Neutrophil (primary cell): Measurements from ENCODE around the gene FUOM.

Source experiments
- H3K27ac ChIP-seq: fragments of 200-600 bp; sonication (generic); 2 replicates; pipeline ENCODE4 v1.5.1; 2016; ENCODE audit warnings: mild to moderate bottlenecking, moderate library complexity
- H3K27me3 ChIP-seq: fragments of 200-600 bp; sonication (generic); 2 replicates; pipeline ENCODE4 v1.6.0; 2016; ENCODE audit warnings: mild to moderate bottlenecking
- H3K36me3 ChIP-seq: fragments of 200-600 bp; sonication (generic); 2 replicates; pipeline ENCODE4 v1.5.1; 2017
- H3K4me1 ChIP-seq, 2 experiments: fragments of 200-600 bp in 1 of 2; sonication (generic) in 1 of 2; 1 replicate in 1 of 2; 2 replicates in 1 of 2; pipeline versions ENCODE4 v1.5.1 to v1.6.1; 2013 to 2016; ENCODE audit warnings: low read depth in 1 of 2, low read length in 1 of 2, mild to moderate bottlenecking in 1 of 2, moderate library complexity in 1 of 2; ENCODE audit not compliant: control insufficient read depth in 1 of 2, insufficient read depth in 1 of 2
- H3K4me3 ChIP-seq, 2 experiments: fragments of 200-600 bp in 1 of 2; sonication (generic) in 1 of 2; 1 replicate in 1 of 2; 2 replicates in 1 of 2; pipeline ENCODE4 v1.5.1; 2013 to 2016; ENCODE audit warnings: low read depth in 1 of 2, low read length in 1 of 2, mild to moderate bottlenecking in 1 of 2, moderate library complexity in 1 of 2
- H3K9me3 ChIP-seq: fragments of 200-600 bp; sonication (generic); 2 replicates; pipeline ENCODE4 v1.5.1; 2016
- TF ChIP-seq, protein P1 (sequence below): fragments of 200-600 bp; sonication (generic); IDR thresholded peaks from 2 replicates; pipeline ENCODE4 v1.5.1; 2016; ENCODE audit warnings: antibody characterized with exemption

FUOM gene

DNA sequence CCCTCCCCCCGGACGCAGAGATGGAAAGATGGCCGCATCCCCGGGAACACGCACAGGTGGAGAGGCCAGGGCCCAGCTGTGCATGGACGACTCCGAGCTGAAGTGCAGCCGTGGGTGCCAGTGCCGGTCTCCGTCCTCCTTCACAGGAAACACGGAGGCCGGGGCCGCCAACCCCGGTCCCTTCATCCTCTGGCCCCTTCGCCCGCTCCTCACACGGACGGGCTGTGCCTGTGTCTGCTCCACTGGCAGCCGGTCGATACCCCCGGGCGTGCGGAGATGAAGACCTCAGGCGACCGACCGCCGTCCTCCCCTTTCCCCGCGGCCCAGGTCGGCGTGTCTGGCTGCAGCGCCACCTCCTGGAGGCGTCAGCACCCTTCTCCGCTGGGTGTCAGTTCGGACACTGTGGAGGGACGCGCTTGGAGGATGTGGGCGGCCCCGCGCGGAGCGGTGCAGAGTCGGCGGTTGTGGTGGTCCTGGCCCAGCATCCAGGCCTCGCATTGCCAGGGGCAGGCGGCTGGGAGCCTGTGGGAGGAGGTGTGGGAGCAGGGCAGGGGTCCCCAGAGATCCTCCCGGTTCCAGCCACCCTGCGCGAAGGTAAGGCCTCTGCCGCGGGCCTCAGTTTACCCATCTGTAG is 39.2 kb downstream of the FUOM start:
- no peaks in the 10 kb centered on the region for H3K9me3 ChIP-seq
- H3K4me1 ChIP-seq, result peaks cover 8 to 9% of the 10 kb centered on the region in 2 experiments
- no peak overlapping the region for H3K27ac ChIP-seq
- H3K27me3 ChIP-seq, result peaks cover 56% of the 10 kb centered on the region
- peak overlapping the region; percentile 37 to 56 for H3K4me3 ChIP-seq
- TF ChIP-seq, protein P1, sequence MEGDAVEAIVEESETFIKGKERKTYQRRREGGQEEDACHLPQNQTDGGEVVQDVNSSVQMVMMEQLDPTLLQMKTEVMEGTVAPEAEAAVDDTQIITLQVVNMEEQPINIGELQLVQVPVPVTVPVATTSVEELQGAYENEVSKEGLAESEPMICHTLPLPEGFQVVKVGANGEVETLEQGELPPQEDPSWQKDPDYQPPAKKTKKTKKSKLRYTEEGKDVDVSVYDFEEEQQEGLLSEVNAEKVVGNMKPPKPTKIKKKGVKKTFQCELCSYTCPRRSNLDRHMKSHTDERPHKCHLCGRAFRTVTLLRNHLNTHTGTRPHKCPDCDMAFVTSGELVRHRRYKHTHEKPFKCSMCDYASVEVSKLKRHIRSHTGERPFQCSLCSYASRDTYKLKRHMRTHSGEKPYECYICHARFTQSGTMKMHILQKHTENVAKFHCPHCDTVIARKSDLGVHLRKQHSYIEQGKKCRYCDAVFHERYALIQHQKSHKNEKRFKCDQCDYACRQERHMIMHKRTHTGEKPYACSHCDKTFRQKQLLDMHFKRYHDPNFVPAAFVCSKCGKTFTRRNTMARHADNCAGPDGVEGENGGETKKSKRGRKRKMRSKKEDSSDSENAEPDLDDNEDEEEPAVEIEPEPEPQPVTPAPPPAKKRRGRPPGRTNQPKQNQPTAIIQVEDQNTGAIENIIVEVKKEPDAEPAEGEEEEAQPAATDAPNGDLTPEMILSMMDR, result peak; percentile 83
- no peaks in the 10 kb centered on the region for H3K36me3 ChIP-seq

DNA sequence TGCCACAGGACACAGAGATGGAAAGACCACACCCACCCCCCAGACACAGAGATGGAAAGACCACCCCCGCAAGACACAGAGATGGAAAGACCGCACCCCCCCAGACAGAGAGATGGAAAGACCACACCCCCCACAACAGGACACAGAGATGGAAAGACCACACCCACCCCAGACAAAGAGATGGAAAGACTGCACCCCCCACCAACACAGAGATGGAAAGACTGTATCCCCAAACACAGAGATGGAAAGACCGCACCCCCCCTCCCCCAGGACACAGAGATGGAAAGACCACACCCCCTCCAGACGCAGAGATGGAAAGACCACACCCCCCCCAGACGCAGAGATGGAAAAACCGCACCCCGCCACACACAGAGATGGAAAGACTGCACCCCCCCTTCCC is 41.1 kb downstream of the FUOM start:
- no peak overlapping the region for H3K27ac ChIP-seq
- H3K27me3 ChIP-seq, result peaks cover 46% of the 10 kb centered on the region
- no peak overlapping the region for H3K4me3 ChIP-seq
- H3K9me3 ChIP-seq, result no peaks in the 10 kb centered on the region
- peaks cover 9% of the 10 kb centered on the region for H3K36me3 ChIP-seq
- TF ChIP-seq, protein P1, result no peak
- peaks cover 8 to 9% of the 10 kb centered on the region in 2 experiments for H3K4me1 ChIP-seq

GRCh38 chr10:133316266-133316665 is 41.6 kb downstream of the FUOM start:
- peaks cover 13% of the 10 kb centered on the region for H3K36me3 ChIP-seq
- H3K9me3 ChIP-seq, result no peaks in the 10 kb centered on the region
- no peak overlapping the region for H3K27ac ChIP-seq
- TF ChIP-seq, protein P1, result no peak
- H3K4me1 ChIP-seq, result peaks cover 8 to 9% of the 10 kb centered on the region in 2 experiments
- H3K27me3 ChIP-seq, result peaks cover 43% of the 10 kb centered on the region
- no peak overlapping the region for H3K4me3 ChIP-seq

DNA sequence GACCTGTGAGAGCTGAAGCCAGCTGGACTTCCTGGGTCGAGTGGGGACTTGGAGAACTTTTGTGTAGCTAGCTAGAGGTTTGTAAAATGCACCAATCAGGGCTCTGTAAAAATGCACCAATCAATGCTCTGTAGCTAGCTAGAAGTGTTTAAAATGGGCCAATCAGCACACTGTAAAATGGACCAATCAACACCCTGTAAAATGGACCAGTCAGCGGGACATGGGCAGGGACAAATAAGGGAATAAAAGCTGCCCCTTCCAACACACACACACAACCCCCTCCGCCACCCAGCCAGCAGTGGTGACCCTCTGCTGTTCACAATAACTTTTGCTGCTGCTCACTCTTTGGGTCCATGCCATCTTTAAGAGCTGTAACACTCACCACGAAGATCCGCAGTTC is 42.0 kb downstream of the FUOM start:
- no peak overlapping the region for H3K27ac ChIP-seq
- TF ChIP-seq, protein P1, result no peak
- peaks cover 8 to 9% of the 10 kb centered on the region in 2 experiments for H3K4me1 ChIP-seq
- H3K36me3 ChIP-seq, result peaks cover 13% of the 10 kb centered on the region
- H3K4me3 ChIP-seq, result no peak overlapping the region
- no peaks in the 10 kb centered on the region for H3K9me3 ChIP-seq
- peaks cover 39% of the 10 kb centered on the region for H3K27me3 ChIP-seq

GRCh38 chr10:133314911-133315310 is 42.9 kb downstream of the FUOM start:
- peaks cover 13% of the 10 kb centered on the region for H3K36me3 ChIP-seq
- no peak overlapping the region for H3K4me3 ChIP-seq
- TF ChIP-seq, protein P1, result no peak

More at GRCh38 chr10:133314911-133315310, 42.9 kb downstream of the FUOM start:
- Histone ChIP-seq H3K9me3 (no peaks in the 10 kb centered on the region), H3K27me3 (peaks cover 29% of the 10 kb centered on the region), H3K4me1 (peaks cover 8 to 9% of the 10 kb centered on the region in 2 experiments), H3K27ac (no peak overlapping the region)
